Esophagus (tissue), 2 donors: ENCODE measurements around the gene RIN3. TPM values are rescaled to one million over a fixed set of nuclear protein-coding genes. Genes with fewer than 3 reads are reported as not detected.
A peak's percentile ranks its signal among the peaks of the same experiment; 100 is the strongest.

Experiments used
- H3K27ac ChIP-seq, 2 donors: one replicate each; pipeline ENCODE4 v1.5.1; 2013; ENCODE audit warnings: low read depth in 2 of 2, mild to moderate bottlenecking in 2 of 2, inconsistent platforms in 1 of 2, low read length in 1 of 2, moderate library complexity in 1 of 2
- H3K27me3 ChIP-seq, 2 donors: one replicate each; pipeline ENCODE4 v1.6.1; 2013; ENCODE audit warnings: low read length in 2 of 2, control low read depth in 1 of 2, mild to moderate bottlenecking in 1 of 2; ENCODE audit not compliant: insufficient read depth in 2 of 2, control insufficient read depth in 1 of 2
- H3K36me3 ChIP-seq, 2 donors: one replicate each; pipeline ENCODE4 v1.6.1; 2013; ENCODE audit warnings: low read length in 1 of 2; ENCODE audit not compliant: control insufficient read depth in 2 of 2, insufficient read depth in 2 of 2
- H3K4me1 ChIP-seq, 2 donors: one replicate each; pipeline ENCODE4 v1.6.1; 2013; ENCODE audit warnings: low read length in 1 of 2; ENCODE audit not compliant: control insufficient read depth in 2 of 2, insufficient read depth in 2 of 2
- H3K4me3 ChIP-seq, 2 donors: one replicate each; pipeline ENCODE4 v1.5.1; 2013; ENCODE audit warnings: low read length in 2 of 2, mild to moderate bottlenecking in 2 of 2, low read depth in 1 of 2, moderate library complexity in 1 of 2
- H3K9me3 ChIP-seq, 2 donors: one replicate each; pipeline ENCODE4 v1.6.1; 2013; ENCODE audit warnings: mild to moderate bottlenecking in 2 of 2, low read depth in 1 of 2, low read length in 1 of 2, moderate library complexity in 1 of 2; ENCODE audit not compliant: control insufficient read depth in 2 of 2, insufficient read depth in 1 of 2
- WGBS, 2 donors: extraction: QIAGEN DNeasy Blood & Tissue Kit; methylation state at CpG; one replicate each; pipeline ENCODE4 v1.1.7; 2013; 5-methylcytosine and 5-hydroxymethylcytosine counted together
- polyA plus RNA-seq, 2 donors: library from polyadenylated mRNA; stranded (reverse); fragments of 200-250 nt; gene quantifications; one replicate each; pipeline ENCODE4 v1.2.3, GENCODE V29; 2013
- donor health status: healthy with polysubstance abuse.
- donor health status: Bipolar disorder and iron deficiency.

The RIN3 gene
- polyA plus RNA-seq, 2 donors, result 4.8 to 7.3 TPM

DNA sequence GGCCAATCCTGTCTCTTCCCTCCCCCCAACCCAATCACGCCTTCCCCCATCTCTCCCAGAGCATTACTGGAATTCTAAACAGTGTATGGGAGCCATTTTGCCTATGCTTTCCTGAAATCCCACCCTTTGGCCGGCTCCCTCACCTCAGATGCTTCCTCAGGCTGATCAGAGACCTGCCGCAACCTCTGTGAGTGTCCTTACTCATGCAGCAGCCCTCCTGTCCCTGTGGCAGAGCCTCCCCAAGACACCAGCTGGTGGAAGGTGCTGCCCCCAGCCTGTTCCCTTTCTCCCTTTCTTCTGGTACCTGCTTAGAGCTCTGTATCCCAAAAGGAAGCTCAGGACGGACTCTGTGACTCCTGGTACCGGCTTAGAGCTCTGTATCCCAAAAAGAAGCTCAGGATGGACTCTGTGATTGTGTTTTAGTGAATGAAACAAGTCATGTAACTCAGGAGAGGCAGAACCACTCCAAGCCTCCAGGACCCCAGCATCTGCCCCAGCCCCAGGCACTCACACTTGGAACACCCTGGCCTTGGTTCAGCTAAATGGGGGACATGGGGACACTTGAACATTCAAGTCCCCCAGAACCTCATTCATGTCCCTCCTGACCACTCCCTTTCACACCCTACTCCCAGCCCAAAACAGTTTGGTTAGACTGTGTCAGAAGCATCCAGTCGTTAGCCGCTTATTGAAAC, 29.3 kb upstream of the RIN3 start:
- Histone ChIP-seq H3K27me3 (no peaks in the 10 kb centered on the region), H3K36me3 (no peaks in the 10 kb centered on the region)
- 85 to 87% methylated on average over 7 of the region's 7 CpGs for WGBS, 2 donors

DNA sequence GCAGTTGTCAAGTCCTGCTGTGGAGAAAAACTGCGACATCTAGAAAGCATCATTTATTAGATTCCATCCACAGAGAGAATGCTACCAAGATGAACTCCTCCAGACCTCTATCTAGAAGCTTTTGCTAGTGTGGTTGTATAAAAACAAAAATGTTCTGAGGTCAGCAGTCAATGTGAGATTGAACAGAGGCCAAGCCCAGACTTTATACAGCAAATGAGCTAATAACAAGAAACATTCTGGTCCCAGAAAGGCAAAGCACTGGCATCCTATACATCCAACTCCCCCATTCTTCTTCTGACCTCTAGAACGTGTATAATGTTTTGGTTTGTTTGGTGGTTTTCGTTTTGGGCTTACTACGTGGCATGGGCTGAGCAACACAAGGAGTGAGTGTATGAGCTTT, 26.7 kb upstream of the RIN3 start:
- H3K9me3 ChIP-seq, result peaks cover 0 to 2% of the 10 kb centered on the region in 2 donors
- H3K4me1 ChIP-seq, result peaks cover 2 to 6% of the 10 kb centered on the region in 2 donors
- no peak overlapping the region for H3K4me3 ChIP-seq
- H3K36me3 ChIP-seq, result no peaks in the 10 kb centered on the region
- no peaks in the 10 kb centered on the region for H3K27me3 ChIP-seq
- WGBS, 2 donors, result 73 to 78% methylated on average over 4 of the region's 4 CpGs
- no peak overlapping the region for H3K27ac ChIP-seq

More for the DNA sequence above, 29.3 kb upstream of the RIN3 start:
- no peak overlapping the region for H3K27ac ChIP-seq
- no peak overlapping the region for H3K4me3 ChIP-seq
- H3K9me3 ChIP-seq, result peaks cover 0 to 2% of the 10 kb centered on the region in 2 donors
- peaks cover 2 to 6% of the 10 kb centered on the region in 2 donors for H3K4me1 ChIP-seq

DNA sequence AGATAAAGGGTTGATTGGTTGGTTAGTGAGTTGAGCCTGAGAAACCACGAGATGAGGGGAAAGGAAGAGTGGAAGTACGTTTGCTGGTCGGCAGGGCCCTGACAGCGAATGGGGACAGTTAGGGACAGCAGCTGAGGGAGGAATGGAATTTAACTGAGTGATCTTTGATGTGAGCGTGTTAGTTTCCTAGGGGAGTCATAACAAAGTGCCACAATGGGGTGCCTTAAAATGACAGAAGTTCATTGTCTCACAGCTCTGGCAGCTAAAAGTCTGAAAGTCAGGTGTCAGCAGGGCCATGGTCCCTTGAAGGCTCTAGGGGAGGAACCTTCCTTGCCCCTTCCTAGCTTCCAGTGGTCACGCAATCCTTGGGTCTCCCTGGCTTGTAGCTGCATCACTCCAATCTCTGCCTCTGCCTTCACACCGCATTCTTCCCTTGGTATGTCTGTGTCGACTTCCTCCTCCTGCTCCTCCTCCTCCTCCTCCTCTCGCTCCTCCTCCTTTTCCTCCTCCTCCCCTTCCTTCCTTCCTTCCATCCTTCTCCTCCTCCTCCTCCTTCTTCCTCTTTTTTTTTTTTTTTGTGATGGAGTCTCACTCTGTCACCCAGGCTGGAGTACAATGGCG, 26.0 kb upstream of the RIN3 start:
- no peaks in the 10 kb centered on the region for H3K27me3 ChIP-seq
- H3K27ac ChIP-seq, result peak overlapping the region in 1 of 2 donors; percentile 8
- peaks cover 4 to 5% of the 10 kb centered on the region in 2 donors for H3K4me1 ChIP-seq

DNA sequence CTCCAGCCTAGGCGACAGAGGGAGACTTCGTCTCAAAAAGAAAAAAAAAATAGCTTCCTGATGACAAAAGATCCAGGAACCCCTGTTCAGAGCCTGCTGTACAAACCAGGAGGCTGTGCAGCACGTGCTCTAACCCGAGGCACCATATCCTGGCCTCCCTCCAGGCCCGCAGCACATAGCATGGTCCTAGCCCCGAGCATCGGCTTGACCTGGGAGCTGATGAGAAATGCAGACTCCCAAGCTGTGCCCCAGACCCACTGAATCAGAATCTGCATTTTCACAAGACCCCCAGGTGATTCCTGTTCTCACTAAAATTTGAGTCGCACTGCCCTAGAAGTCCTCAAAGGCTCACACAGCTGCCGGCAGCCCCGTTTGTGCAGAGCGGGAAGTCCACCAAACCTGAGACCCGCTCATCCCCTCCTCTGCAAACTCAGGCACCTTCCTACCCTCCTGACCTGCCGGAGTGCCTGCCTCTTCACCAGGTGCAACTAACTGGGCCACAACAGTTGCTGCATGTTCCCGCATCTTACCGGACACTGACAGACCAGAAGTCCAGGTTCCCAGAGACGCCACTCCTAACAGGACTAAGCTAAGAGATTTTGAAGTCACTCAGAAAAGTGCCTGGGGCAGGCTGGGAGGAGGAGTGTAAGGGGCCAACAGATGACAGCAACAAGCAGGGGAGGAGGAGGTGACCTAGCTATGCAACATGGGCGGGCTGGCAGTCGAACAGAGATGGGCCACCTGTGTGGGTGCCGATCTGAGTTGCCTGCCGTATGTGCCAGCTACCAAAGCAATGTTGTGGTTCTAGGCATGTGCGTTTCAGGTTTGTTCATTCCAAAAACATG, 24.0 kb upstream of the RIN3 start:
- H3K27ac ChIP-seq, result peak overlapping the region in 1 of 2 donors; percentile 36
- no peaks in the 10 kb centered on the region for H3K36me3 ChIP-seq
- H3K4me1 ChIP-seq, result peaks cover 0 to 2% of the 10 kb centered on the region in 2 donors
- no peaks in the 10 kb centered on the region for H3K9me3 ChIP-seq
- 80 to 83% methylated on average over 21 of the region's 21 CpGs for WGBS, 2 donors
- H3K27me3 ChIP-seq, result no peaks in the 10 kb centered on the region
- H3K4me3 ChIP-seq, result no peak overlapping the region

More for the DNA sequence above, 26.0 kb upstream of the RIN3 start:
- peaks cover 0 to 1% of the 10 kb centered on the region in 2 donors for H3K9me3 ChIP-seq
- WGBS, 2 donors, result 68 to 78% methylated on average over 10 of the region's 10 CpGs
- no peaks in the 10 kb centered on the region for H3K36me3 ChIP-seq
- H3K4me3 ChIP-seq, result no peak overlapping the region

DNA sequence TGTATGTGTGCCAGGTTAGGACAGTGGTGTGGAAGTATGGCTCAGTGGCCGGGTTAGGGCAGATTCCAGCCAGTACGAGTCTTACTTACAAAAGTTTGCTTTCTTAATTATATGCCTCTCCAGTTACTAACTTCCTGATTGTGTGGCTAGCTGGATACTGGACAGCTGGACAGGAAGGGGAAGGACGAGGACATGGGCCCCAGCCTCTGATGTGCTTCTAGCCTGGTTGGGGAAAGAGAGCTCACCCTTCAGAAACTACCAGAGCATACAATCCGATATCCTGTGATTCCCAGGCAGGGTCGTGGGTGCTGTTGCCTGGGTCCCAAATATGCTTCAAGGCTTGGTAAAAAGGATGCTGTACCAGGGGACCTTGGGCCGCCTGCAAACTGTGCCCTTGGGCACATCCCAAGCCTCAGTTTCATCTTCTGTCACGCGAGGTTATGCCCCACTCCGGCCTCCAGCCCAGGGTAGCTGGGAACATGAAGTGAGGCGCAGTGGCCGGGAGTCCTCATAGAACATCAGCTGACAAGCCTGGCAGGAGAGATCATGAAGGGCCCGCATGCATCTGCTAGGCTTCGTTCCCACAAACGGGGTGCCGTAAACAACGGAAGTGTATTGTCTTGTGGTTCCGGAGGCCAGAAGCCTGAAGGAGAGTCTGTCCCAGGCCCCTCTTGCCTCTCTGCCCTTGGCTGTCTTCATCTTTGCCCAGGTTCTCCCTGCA, 23.2 kb upstream of the RIN3 start:
- H3K9me3 ChIP-seq, result no peaks in the 10 kb centered on the region
- 78 to 79% methylated on average over 17 of the region's 17 CpGs for WGBS, 2 donors
- H3K27me3 ChIP-seq, result no peaks in the 10 kb centered on the region
- peaks cover 0 to 2% of the 10 kb centered on the region in 2 donors for H3K4me1 ChIP-seq
- H3K4me3 ChIP-seq, result no peak overlapping the region
- no peaks in the 10 kb centered on the region for H3K36me3 ChIP-seq
- H3K27ac ChIP-seq, result peak overlapping the region in 1 of 2 donors; percentile 36

DNA sequence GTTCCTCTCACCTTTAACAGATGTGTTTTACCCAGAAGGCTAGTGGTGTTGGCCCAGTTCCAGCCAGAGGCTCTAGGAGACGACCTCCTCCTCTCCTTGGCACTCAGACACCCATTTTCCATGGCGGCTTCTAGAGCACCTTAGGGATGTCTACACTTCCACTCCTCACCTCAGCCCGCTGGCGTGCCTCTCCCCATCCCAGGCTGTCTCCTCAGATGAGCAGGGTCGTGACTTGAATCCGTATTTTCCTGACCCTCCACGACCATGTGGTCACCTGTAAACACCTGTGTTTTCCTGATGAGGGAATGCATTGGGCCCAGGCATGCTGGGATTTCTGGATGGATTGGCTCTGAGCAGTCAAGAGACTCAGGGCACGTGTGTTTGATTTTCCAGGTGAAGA, 21.8 kb upstream of the RIN3 start:
- H3K36me3 ChIP-seq, result no peaks in the 10 kb centered on the region
- no peak overlapping the region for H3K27ac ChIP-seq
- WGBS, 2 donors, result 73 to 84% methylated on average over 8 of the region's 8 CpGs
- H3K4me3 ChIP-seq, result no peak overlapping the region
- H3K9me3 ChIP-seq, result no peaks in the 10 kb centered on the region
- peaks cover 0 to 2% of the 10 kb centered on the region in 2 donors for H3K4me1 ChIP-seq
- H3K27me3 ChIP-seq, result no peaks in the 10 kb centered on the region

DNA sequence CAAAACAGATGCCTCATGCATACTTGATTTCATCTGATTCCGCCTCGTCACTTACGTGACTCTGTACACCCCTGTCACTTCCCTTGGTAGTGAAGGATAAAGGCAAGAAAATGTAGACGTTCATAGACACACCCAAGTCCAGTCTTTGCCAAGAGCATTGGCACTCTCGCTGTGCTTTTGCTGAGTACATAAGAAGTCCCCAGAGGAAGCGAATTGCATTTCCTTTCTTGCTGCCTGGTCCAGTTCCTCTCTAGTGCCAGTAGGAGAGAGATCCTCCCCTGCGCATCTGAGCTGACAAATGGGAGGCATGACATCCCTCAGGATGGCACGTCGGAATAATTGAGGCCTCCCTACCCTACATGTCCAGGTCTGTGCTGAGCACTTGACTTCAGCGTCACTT, 21.3 kb upstream of the RIN3 start:
- Histone ChIP-seq H3K36me3 (no peaks in the 10 kb centered on the region), H3K27me3 (no peaks in the 10 kb centered on the region), H3K4me3 (no peak overlapping the region), H3K27ac (no peak overlapping the region), H3K4me1 (peaks cover 0 to 2% of the 10 kb centered on the region in 2 donors), H3K9me3 (no peaks in the 10 kb centered on the region)
- WGBS, 2 donors, result 60 to 69% methylated on average over 10 of the region's 10 CpGs

DNA sequence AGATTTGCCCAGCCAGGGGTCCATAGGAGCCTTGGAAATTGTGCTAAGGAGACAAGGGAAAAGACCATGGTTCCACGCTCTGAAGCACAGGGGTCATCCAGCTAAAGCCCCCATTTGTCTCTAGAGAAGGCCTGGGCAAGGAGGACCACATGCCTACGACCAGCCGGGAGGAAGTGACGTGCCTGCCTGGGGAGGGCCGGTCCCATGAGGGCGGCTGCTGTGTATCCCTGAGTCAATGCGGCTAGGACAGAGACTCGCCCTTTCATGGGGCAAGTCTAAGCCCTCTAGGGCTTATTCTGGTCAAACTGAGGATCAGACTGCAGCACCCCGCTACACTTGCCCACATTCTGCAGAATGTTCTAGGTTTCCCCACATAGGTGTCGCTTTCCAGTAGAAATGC, 20.6 kb upstream of the RIN3 start:
- H3K27ac ChIP-seq, result no peak overlapping the region
- 91 to 97% methylated on average over 10 of the region's 10 CpGs for WGBS, 2 donors
- peaks cover 0 to 2% of the 10 kb centered on the region in 2 donors for H3K4me1 ChIP-seq
- H3K9me3 ChIP-seq, result no peaks in the 10 kb centered on the region
- no peak overlapping the region for H3K4me3 ChIP-seq
- no peaks in the 10 kb centered on the region for H3K36me3 ChIP-seq
- H3K27me3 ChIP-seq, result no peaks in the 10 kb centered on the region

DNA sequence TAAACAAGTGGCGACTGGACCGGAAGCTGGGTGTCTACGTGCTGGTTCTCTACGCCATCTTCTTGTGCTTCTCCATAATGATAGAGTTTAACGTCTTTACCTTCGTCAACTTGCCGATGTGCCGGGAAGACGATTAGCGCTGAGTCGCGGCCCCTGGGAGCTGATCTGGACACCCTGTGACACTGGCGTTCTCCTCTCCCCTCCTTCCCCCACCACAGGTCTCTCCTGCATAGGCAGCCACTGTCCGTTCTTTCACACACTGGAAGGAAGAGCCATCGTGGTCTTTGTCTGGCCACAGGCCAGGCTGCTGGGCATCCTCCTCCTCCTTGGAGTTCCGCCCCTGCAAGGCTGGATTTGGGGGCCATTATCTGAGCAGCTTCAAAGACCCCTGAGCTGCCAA, 20.1 kb upstream of the RIN3 start:
- 88 to 90% methylated on average over 16 of the region's 16 CpGs for WGBS, 2 donors
- H3K36me3 ChIP-seq, result no peaks in the 10 kb centered on the region
- H3K4me3 ChIP-seq, result no peak overlapping the region
- no peaks in the 10 kb centered on the region for H3K9me3 ChIP-seq
- peaks cover 0 to 2% of the 10 kb centered on the region in 2 donors for H3K4me1 ChIP-seq
- no peak overlapping the region for H3K27ac ChIP-seq
- no peaks in the 10 kb centered on the region for H3K27me3 ChIP-seq
